Naive thymus-derived CD4-positive, alpha-beta T cell (primary cell): ENCODE measurements around the gene SMG9. TPM values are rescaled to one million over a fixed set of nuclear protein-coding genes. Genes with fewer than 3 reads are reported as not detected.
A peak's percentile ranks its signal among the peaks of the same experiment; 100 is the strongest.

Experiments used
- ATAC-seq: fragments of 150-1000 bp; cut with Tn5 transposase; 2 replicates; pipeline ENCODE4 v1.10.0; 2021; ENCODE audit warnings: mild to moderate bottlenecking, moderate library complexity
- CTCF ChIA-PET: fragments of 350-600 bp; sonication (Branson Sonifier 250); formaldehyde crosslinking; loops from one replicate; lab custom pipeline; 2021; ENCODE audit warnings: antibody characterized with exemption; lab: Charles Lee
- POLR2A ChIA-PET: fragments of 350-600 bp; sonication (Branson Sonifier 250); formaldehyde crosslinking; loops from one replicate; lab custom pipeline; 2021; ENCODE audit warnings: antibody characterized with exemption, inconsistent platforms; lab: Charles Lee
- DNase-seq, 9 donors: peaks; one replicate each; pipeline versions ENCODE4 v3.0.0 to v3.0.0-alpha.2; 2020 to 2022; ENCODE audit warnings: mixed read lengths in 1 of 9
- H3K27ac ChIP-seq: one replicate; pipeline ENCODE4 v1.7.0; 2013; ENCODE audit warnings: mild to moderate bottlenecking, low read depth, low read length, moderate library complexity
- H3K27me3 ChIP-seq, 2 donors: one replicate each; pipeline ENCODE4 v1.7.0; 2013; ENCODE audit warnings: low read length in 2 of 2, mild to moderate bottlenecking in 2 of 2, moderate library complexity in 2 of 2; ENCODE audit not compliant: control insufficient read depth in 2 of 2, insufficient read depth in 2 of 2
- H3K36me3 ChIP-seq, 3 experiments: 1 replicate in 2 of 3; 2 replicates in 1 of 3; pipeline ENCODE4 v1.7.0; 2013; ENCODE audit warnings: low read length in 3 of 3, mild to moderate bottlenecking in 3 of 3, moderate library complexity in 1 of 3; ENCODE audit not compliant: insufficient read depth in 3 of 3, control insufficient read depth in 2 of 3
- H3K4me1 ChIP-seq, 2 donors: one replicate each; pipeline ENCODE4 v1.7.0; 2013; ENCODE audit warnings: low read length in 2 of 2, mild to moderate bottlenecking in 2 of 2, moderate library complexity in 1 of 2; ENCODE audit not compliant: control insufficient read depth in 2 of 2, insufficient read depth in 2 of 2
- H3K4me3 ChIP-seq: 2 replicates; pipeline ENCODE4 v1.7.0; 2013; ENCODE audit warnings: mild to moderate bottlenecking, low read length
- H3K9me3 ChIP-seq, 3 experiments: 1 replicate in 2 of 3; 2 replicates in 1 of 3; pipeline ENCODE4 v1.7.0; 2013; ENCODE audit warnings: low read length in 3 of 3; ENCODE audit not compliant: control insufficient read depth in 2 of 3
- H3K27ac Mint-ChIP-seq, 9 donors: one replicate each; pipeline ENCODE4 v1.8.0; 2020 to 2022; ENCODE audit warnings: mixed read lengths in 9 of 9, mild to moderate bottlenecking in 8 of 9, moderate library complexity in 5 of 9, inconsistent platforms in 2 of 9
- H3K27me3 Mint-ChIP-seq, 5 donors: one replicate each; pipeline ENCODE4 v1.8.0; 2021 to 2022; ENCODE audit warnings: mixed read lengths in 5 of 5, mild to moderate bottlenecking in 1 of 5
- H3K36me3 Mint-ChIP-seq, 5 donors: one replicate each; pipeline ENCODE4 v1.8.0; 2020 to 2022; ENCODE audit warnings: mixed read lengths in 5 of 5, mild to moderate bottlenecking in 3 of 5, inconsistent platforms in 1 of 5
- H3K4me1 Mint-ChIP-seq, 7 donors: one replicate each; pipeline ENCODE4 v1.8.0; 2020 to 2022; ENCODE audit warnings: mixed read lengths in 7 of 7, mild to moderate bottlenecking in 3 of 7, inconsistent platforms in 1 of 7
- H3K4me3 Mint-ChIP-seq, 10 donors: one replicate each; pipeline ENCODE4 v1.8.0; 2020 to 2022; ENCODE audit warnings: mild to moderate bottlenecking in 10 of 10, mixed read lengths in 10 of 10, moderate library complexity in 6 of 10, inconsistent platforms in 2 of 10
- H3K9me3 Mint-ChIP-seq, 11 donors: one replicate each; pipeline ENCODE4 v1.8.0; 2020 to 2022; ENCODE audit warnings: mixed read lengths in 11 of 11, mild to moderate bottlenecking in 4 of 11, inconsistent platforms in 1 of 11, moderate library complexity in 1 of 11
- intact Hi-C, 2 donors: fragments of 100-400 bp; cut with micrococcal nuclease; formaldehyde crosslinking; loops; one replicate each; pipeline ENCODE4 v1.15.1; 2023
- polyA plus RNA-seq, 2 donors: library from polyadenylated mRNA; unstranded; fragments of 300-500 nt; fragmentation: Illumina TruSeq; gene quantifications; one replicate each; pipeline ENCODE4 v1.2.3, GENCODE V29; 2021
- total RNA-seq, 6 experiments: library from RNA in 5 of 6; stranded (reverse) in 5 of 6; gene quantifications; 1 replicate in 5 of 6; 2 replicates in 1 of 6; pipeline ENCODE4 v1.2.3 and lab custom pipeline; 2021 to 2026

The SMG9 gene
- total and polyA plus RNA-seq, 7 experiments from 2014 or later, result 7.9 to 75.9 (median 50.5) TPM

GRCh38 chr19:43713208-43713607 lies 41.6 kb downstream of the SMG9 start:
- ChIA-PET CTCF (no interaction called here), POLR2A (no interaction called here)
- H3K4me1 ChIP-seq, result no peaks in the 10 kb centered on the region
- Mint-ChIP-seq H3K36me3 (peaks cover 0 to 8% (median 0%) of the 10 kb centered on the region in 5 donors), H3K4me1 (peaks cover 0 to 1% (median 0%) of the 10 kb centered on the region in 7 donors), H3K4me3 (no peak overlapping the region), H3K27me3 (peaks cover 0 to 13% (median 10%) of the 10 kb centered on the region in 5 donors), H3K9me3 (peaks cover 0 to 10% (median 5%) of the 10 kb centered on the region in 11 donors), H3K27ac (no peak overlapping the region)
- intact Hi-C loops, result no loop called here
- ATAC-seq (no peak), DNase-seq (no peak)
- H3K36me3 ChIP-seq, result no peaks in the 10 kb centered on the region
- no peak overlapping the region for H3K4me3 ChIP-seq
- H3K27ac ChIP-seq, result no peak overlapping the region
- no peaks in the 10 kb centered on the region for H3K27me3 ChIP-seq
- peaks cover 0 to 5% (median 0%) of the 10 kb centered on the region in 3 experiments for H3K9me3 ChIP-seq

GRCh38 chr19:43711751-43712355 lies 42.9 kb downstream of the SMG9 start:
- no peak for ATAC-seq
- Mint-ChIP-seq H3K27ac (peak overlapping the region in 1 of 9 donors; percentile 18), H3K4me3 (no peak overlapping the region), H3K36me3 (peaks cover 0 to 8% (median 0%) of the 10 kb centered on the region in 5 donors), H3K4me1 (peaks cover 0 to 1% (median 0%) of the 10 kb centered on the region in 7 donors), H3K9me3 (peaks cover 0 to 12% (median 5%) of the 10 kb centered on the region in 11 donors), H3K27me3 (peaks cover 0 to 13% (median 10%) of the 10 kb centered on the region in 5 donors)
- H3K36me3 ChIP-seq, result no peaks in the 10 kb centered on the region
- ChIA-PET POLR2A (interaction anchor here (0.7 kb wide), 1 partner anchor 79 kb away, joined by 3 read pairs; no protein-coding TSS in a partner anchor), CTCF (no interaction called here)
- no peaks in the 10 kb centered on the region for H3K4me1 ChIP-seq
- H3K9me3 ChIP-seq, result peaks cover 0 to 5% (median 0%) of the 10 kb centered on the region in 3 experiments
- no peaks in the 10 kb centered on the region for H3K27me3 ChIP-seq
- no peak overlapping the region for H3K27ac ChIP-seq
- intact Hi-C loops, result no loop called here
- no peak for DNase-seq
- H3K4me3 ChIP-seq, result no peak overlapping the region

GRCh38 chr19:43708716-43709115 lies 46.0 kb downstream of the SMG9 start:
- no peaks in the 10 kb centered on the region for H3K36me3 ChIP-seq
- Mint-ChIP-seq H3K36me3 (peaks cover 0 to 8% (median 0%) of the 10 kb centered on the region in 5 donors), H3K27ac (no peak overlapping the region), H3K27me3 (peaks cover 0 to 16% (median 10%) of the 10 kb centered on the region in 5 donors), H3K9me3 (peaks cover 0 to 12% (median 5%) of the 10 kb centered on the region in 11 donors), H3K4me3 (no peak overlapping the region), H3K4me1 (no peaks in the 10 kb centered on the region)
- H3K4me1 ChIP-seq, result no peaks in the 10 kb centered on the region
- H3K27ac ChIP-seq, result no peak overlapping the region
- ATAC-seq (no peak), DNase-seq (no peak)
- peaks cover 0 to 5% (median 0%) of the 10 kb centered on the region in 3 experiments for H3K9me3 ChIP-seq
- no peak overlapping the region for H3K4me3 ChIP-seq
- intact Hi-C loops, result no loop called here
- H3K27me3 ChIP-seq, result no peaks in the 10 kb centered on the region
- ChIA-PET POLR2A (no interaction called here), CTCF (interaction anchor here (0.7 kb wide), 1 partner anchor 13 kb away, joined by 3 read pairs; no protein-coding TSS in a partner anchor)

- peaks cover 0 to 2% (median 0%) of the 10 kb centered on the region in 7 donors for H3K4me1 Mint-ChIP-seq
- Histone ChIP-seq H3K9me3 (peaks cover 0 to 5% (median 0%) of the 10 kb centered on the region in 3 experiments), H3K27ac (no peak overlapping the region), H3K4me3 (no peak overlapping the region), H3K36me3 (no peaks in the 10 kb centered on the region), H3K4me1 (no peaks in the 10 kb centered on the region), H3K27me3 (no peaks in the 10 kb centered on the region)
- ChIA-PET CTCF (no interaction called here), POLR2A (no interaction called here)
- ATAC-seq (no peak), DNase-seq (no peak)
- H3K4me3 Mint-ChIP-seq, result no peak overlapping the region
- peaks cover 0 to 12% (median 5%) of the 10 kb centered on the region in 11 donors for H3K9me3 Mint-ChIP-seq
- peaks cover 0 to 8% (median 0%) of the 10 kb centered on the region in 5 donors for H3K36me3 Mint-ChIP-seq
- peak overlapping the region in 1 of 9 donors; percentile 43 for H3K27ac Mint-ChIP-seq
- peaks cover 0 to 9% (median 7%) of the 10 kb centered on the region in 5 donors for H3K27me3 Mint-ChIP-seq
- intact Hi-C loops, result no loop called here
These were observed 47.5 kb downstream of the SMG9 start for GRCh38 chr19:43707158-43707712.

- DNase-seq, result no peak
- Mint-ChIP-seq H3K9me3 (peaks cover 0 to 12% (median 7%) of the 10 kb centered on the region in 11 donors), H3K27me3 (peaks cover 0 to 4% (median 0%) of the 10 kb centered on the region in 5 donors), H3K4me1 (peaks cover 4 to 13% (median 9%) of the 10 kb centered on the region in 7 donors), H3K27ac (peak overlapping the region in 1 of 9 donors; percentile 1), H3K36me3 (peaks cover 0 to 9% (median 0%) of the 10 kb centered on the region in 5 donors), H3K4me3 (no peak overlapping the region)
- peaks cover 0 to under 1% of the 10 kb centered on the region in 2 donors for H3K4me1 ChIP-seq
- H3K27ac ChIP-seq, result no peak overlapping the region
- ChIA-PET CTCF (interaction anchor here (1.1 kb wide), 1 partner anchor 10 kb away, joined by 3 read pairs; no protein-coding TSS in a partner anchor), POLR2A (no interaction called here)
- H3K9me3 ChIP-seq, result peaks cover 0 to 5% (median 0%) of the 10 kb centered on the region in 3 experiments
- no peak for ATAC-seq
- no peaks in the 10 kb centered on the region for H3K36me3 ChIP-seq
- H3K27me3 ChIP-seq, result no peaks in the 10 kb centered on the region
- H3K4me3 ChIP-seq, result no peak overlapping the region
- intact Hi-C loops, result no loop called here
These were observed 49.0 kb downstream of the SMG9 start for GRCh38 chr19:43705729-43706128.

- DNase-seq (no peak), ATAC-seq (no peak)
- peaks cover 0 to 7% (median 6%) of the 10 kb centered on the region in 5 donors for H3K27me3 Mint-ChIP-seq
- no peak overlapping the region for H3K27ac ChIP-seq
- no peak overlapping the region for H3K4me3 Mint-ChIP-seq
- H3K4me3 ChIP-seq, result no peak overlapping the region
- H3K27me3 ChIP-seq, result peaks cover 0 to 3% of the 10 kb centered on the region in 2 donors
- H3K36me3 ChIP-seq, result no peaks in the 10 kb centered on the region
- H3K9me3 Mint-ChIP-seq, result peaks cover 0 to 10% (median 5%) of the 10 kb centered on the region in 11 donors
- intact Hi-C loops, result no loop called here
- peaks cover 0 to 8% (median 0%) of the 10 kb centered on the region in 5 donors for H3K36me3 Mint-ChIP-seq
- peaks cover 3 to 13% of the 10 kb centered on the region in 2 donors for H3K4me1 ChIP-seq
- CTCF ChIA-PET, result no interaction called here
- H3K9me3 ChIP-seq, result peaks cover 0 to 5% (median 0%) of the 10 kb centered on the region in 3 experiments
- peaks cover 8 to 24% (median 19%) of the 10 kb centered on the region in 7 donors for H3K4me1 Mint-ChIP-seq
- no peak overlapping the region for H3K27ac Mint-ChIP-seq
- POLR2A ChIA-PET, result no interaction called here
These were observed 50.6 kb downstream of the SMG9 start for GRCh38 chr19:43704002-43704705.
